Heart left ventricle (tissue), 13 donors: ENCODE data around the gene TMEM196.

Experiments
- CTCF ChIP-seq, 12 donors: fragments of 200-600 bp; sonication (generic) in 4 of 12; IDR thresholded peaks; one replicate each; pipeline versions ENCODE4 v1.5.0 to v1.8.0; 2018 to 2022; ENCODE audit warnings: antibody characterized with exemption in 12 of 12, mild to moderate bottlenecking in 5 of 12
- POLR2A ChIP-seq, 2 donors: fragments of 450-650 bp; IDR thresholded peaks; one replicate each; pipeline ENCODE4 v1.6.1; 2017; ENCODE audit warnings: antibody characterized with exemption in 2 of 2, mild to moderate bottlenecking in 2 of 2, moderate library complexity in 2 of 2
- donor health status: ischemic (EF 13 %, LVEDD 7.1; RV severe dilation, severe dysfunction).
- donor health status: DM: no; HTN: yes; CAD: no.
- donor health status: DM: no; HTN: no; CAD: no.
- donor health status: ischemic (EF 25% LVEDD 6.9; RV normal size, moderate dysfunction).
- donor health status: ischemic (EF 25% LVEDD 5.7; RV mildly dilated, moderate dysfunction).
- donor health status: ischemic (EF 35%, LVEDD 5.7; RV mildly dilated, moderate dysfunction).
- donor health status: nonischemic (EF 11% LVEDD 7.7; RV severe dilation, severe dysfunction).
- donor health status: DM: yes; HTN: yes; CAD: no.
- donor health status: PGD.
- donor health status: ischemic (EF 29% LVEDD 5.4; RV normal size, mild dysfunction).
- donor health status: nonischemic (EF 23%, LVEDD 6.1; RV moderate dilation, normal function).

GRCh38 chr7:19701471-19701870 lies 71.9 kb downstream of the TMEM196 start:
- TF ChIP-seq CTCF (IDR thresholded peaks at IDR 0.05) = no peak
- TF ChIP-seq POLR2A (IDR thresholded peaks at IDR 0.05) = no peak
